Parathyroid adenoma (tissue), 2 donors: Measurements from ENCODE around the gene FRMD1.

Source experiments
- H2AFZ ChIP-seq: fragments of 300-600 bp; sonication (generic); one replicate; pipeline ENCODE4 v1.7.0; 2017; ENCODE audit warnings: antibody characterized with exemption, mild to moderate bottlenecking
- H3K27ac ChIP-seq: fragments of 300-600 bp; sonication (generic); one replicate; pipeline ENCODE4 v1.7.0; 2017
- H3K27me3 ChIP-seq: fragments of 300-600 bp; sonication (generic); one replicate; pipeline ENCODE4 v1.7.0; 2017; ENCODE audit warnings: low read length; ENCODE audit not compliant: control insufficient read depth, insufficient read depth
- H3K36me3 ChIP-seq: fragments of 300-600 bp; sonication (generic); one replicate; pipeline ENCODE4 v1.7.0; 2017; ENCODE audit warnings: low read length; ENCODE audit not compliant: control insufficient read depth, insufficient read depth
- H3K4me1 ChIP-seq: fragments of 300-600 bp; sonication (generic); one replicate; pipeline ENCODE4 v1.7.0; 2017; ENCODE audit warnings: control low read depth
- H3K4me2 ChIP-seq: fragments of 300-600 bp; sonication (generic); one replicate; pipeline ENCODE4 v1.7.0; 2017; ENCODE audit warnings: low read length
- H3K4me3 ChIP-seq: fragments of 300-600 bp; sonication (generic); one replicate; pipeline ENCODE4 v1.7.0; 2017; ENCODE audit warnings: low read depth, low read length
- H3K79me2 ChIP-seq: fragments of 300-600 bp; sonication (generic); one replicate; pipeline ENCODE4 v1.7.0; 2017; ENCODE audit warnings: control low read depth
- H3K9ac ChIP-seq: fragments of 300-600 bp; sonication (generic); one replicate; pipeline ENCODE4 v1.7.0; 2017; ENCODE audit warnings: mild to moderate bottlenecking
- H3K9me3 ChIP-seq: fragments of 300-600 bp; sonication (generic); one replicate; pipeline ENCODE4 v1.7.0; 2017; ENCODE audit warnings: low read length; ENCODE audit not compliant: control insufficient read depth
- TF ChIP-seq, protein P1 (sequence below): fragments of 300-600 bp; sonication (generic); IDR thresholded peaks from one replicate; pipeline ENCODE4 v1.7.0; 2017; ENCODE audit warnings: antibody characterized with exemption, mild to moderate bottlenecking
- donor health status: primary hyperparathyroidism.

The FRMD1 gene

DNA sequence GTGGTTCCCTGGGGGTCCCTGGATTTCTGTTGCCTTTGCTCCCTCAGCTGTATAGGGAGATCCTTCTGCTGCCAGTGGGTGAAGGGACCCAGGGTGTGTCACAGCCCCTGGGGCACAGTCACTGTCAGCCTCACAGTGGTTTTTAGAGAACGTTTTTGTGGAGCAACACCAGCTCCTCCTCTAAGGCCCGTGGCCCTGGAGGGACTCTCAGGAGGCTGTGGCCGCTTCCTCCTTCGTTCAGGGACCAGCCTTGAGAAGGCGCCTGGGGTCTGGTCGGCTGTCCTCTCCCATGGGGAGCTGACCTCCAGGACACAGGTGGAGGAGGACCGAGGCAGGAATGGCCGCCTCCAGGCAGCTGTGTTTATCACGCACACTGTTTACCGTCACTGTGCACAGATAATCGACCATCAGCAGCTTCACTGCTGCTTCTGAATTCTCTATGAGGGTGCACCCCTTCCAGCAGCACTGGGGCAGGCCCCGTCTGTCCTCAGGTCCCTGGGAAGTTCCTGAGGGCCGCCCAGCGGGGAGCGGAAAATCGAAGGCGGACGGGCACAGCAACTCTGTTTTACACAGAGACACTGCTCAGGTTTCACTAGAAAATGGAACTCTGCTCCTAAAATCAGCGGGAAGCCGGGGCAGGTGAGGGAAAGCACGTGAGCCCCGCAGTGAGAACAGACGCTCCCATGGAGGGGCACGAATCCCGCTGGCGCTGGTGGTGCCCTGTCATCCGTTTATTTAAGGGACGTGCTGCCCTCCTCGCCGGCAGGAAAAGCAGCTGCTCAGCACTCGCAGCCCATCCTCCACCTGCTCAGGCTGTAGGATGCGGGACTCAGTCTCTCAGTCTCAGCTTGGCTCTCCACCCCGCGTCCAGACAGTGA, 10.4 kb upstream of the FRMD1 start:
- Histone ChIP-seq H3K9ac (no peak overlapping the region), H2AFZ (no peak overlapping the region), H3K27ac (no peak overlapping the region), H3K4me1 (no peaks in the 10 kb centered on the region), H3K4me3 (no peak overlapping the region), H3K79me2 (no peaks in the 10 kb centered on the region), H3K4me2 (no peak overlapping the region), H3K27me3 (no peaks in the 10 kb centered on the region), H3K9me3 (no peaks in the 10 kb centered on the region), H3K36me3 (no peaks in the 10 kb centered on the region)
- TF ChIP-seq, protein P1, sequence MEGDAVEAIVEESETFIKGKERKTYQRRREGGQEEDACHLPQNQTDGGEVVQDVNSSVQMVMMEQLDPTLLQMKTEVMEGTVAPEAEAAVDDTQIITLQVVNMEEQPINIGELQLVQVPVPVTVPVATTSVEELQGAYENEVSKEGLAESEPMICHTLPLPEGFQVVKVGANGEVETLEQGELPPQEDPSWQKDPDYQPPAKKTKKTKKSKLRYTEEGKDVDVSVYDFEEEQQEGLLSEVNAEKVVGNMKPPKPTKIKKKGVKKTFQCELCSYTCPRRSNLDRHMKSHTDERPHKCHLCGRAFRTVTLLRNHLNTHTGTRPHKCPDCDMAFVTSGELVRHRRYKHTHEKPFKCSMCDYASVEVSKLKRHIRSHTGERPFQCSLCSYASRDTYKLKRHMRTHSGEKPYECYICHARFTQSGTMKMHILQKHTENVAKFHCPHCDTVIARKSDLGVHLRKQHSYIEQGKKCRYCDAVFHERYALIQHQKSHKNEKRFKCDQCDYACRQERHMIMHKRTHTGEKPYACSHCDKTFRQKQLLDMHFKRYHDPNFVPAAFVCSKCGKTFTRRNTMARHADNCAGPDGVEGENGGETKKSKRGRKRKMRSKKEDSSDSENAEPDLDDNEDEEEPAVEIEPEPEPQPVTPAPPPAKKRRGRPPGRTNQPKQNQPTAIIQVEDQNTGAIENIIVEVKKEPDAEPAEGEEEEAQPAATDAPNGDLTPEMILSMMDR: no peak

DNA sequence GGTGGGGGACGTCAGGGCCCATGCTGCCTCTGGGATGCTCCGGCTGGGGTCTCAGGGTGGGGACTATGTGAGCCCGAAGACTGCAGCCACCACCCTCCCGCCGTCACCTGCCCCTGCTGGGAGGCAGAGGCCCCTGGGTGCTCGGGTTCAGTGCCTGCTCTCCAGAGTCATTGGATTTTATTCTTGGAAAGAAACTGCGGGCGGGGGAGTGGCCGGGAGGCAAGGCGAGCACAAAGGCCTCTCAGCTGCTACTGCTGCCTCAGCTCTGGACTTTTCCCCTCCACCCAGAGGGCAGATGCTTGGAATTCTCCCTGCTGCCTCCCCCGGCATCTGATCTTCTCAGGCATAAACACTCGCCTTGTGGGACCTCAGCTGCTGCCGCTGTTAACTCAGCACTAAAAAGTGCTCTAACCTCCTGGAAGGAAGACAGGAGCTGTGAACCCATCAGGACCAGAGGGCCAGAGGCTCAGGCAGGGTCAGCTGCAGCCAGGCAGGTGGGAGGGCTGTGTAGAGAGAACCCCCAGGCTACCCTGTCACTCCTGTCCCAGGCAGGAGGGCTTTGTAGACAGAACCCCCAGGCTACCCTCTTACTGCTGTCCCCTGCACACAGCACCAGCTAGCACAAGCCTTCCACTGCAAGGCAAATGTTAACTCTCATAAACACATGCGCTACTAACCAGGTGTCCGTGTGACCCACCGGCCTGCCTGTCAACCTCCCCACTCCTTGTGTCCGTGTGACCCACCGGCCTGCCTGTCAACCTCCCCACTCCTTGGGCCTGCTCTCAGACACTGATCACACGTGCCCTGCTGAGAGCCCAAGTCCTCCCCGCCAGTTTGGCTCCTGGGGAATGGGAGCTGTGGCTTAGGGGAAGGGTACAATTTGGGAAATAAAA, 9.4 kb upstream of the FRMD1 start:
- no peak overlapping the region for H3K27ac ChIP-seq

DNA sequence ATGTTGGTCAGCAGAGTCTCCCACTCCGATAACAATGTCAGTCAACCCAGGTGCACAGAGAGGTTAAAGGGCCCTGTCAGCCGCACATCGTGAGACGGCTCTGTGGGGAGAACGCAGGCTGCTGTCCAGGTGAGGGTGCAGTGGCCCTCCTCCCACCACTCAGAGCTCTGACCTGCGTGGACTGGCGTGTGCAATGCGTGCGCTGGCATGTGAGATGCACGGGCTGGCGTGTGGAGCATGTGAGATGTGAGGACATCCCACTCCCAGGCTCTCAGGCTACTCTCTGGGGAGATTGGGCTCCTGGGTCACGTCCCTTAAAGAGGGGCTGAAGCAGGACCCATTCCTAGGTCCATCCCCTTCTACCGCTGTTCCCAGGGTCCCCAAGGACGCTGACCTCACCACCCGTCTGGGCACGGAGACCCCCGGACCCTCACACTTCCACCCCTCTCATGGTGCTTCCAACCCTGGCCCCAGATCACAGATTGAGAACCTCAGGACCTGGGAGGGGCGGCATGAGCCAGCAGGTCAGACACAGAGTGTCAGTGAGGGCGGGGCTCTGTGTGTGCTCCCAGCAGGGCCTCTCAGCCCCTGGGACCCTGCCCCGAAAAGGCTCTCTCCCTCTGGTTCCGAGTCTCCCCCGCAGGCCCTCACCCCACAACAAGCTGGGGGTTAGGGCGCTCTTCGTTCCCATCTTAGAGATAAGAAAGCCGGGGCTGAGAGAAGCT, 8.6 kb upstream of the FRMD1 start:
- TF ChIP-seq, protein P1: no peak
- Histone ChIP-seq H3K9ac (no peak overlapping the region), H3K27ac (no peak overlapping the region), H3K79me2 (no peaks in the 10 kb centered on the region), H2AFZ (no peak overlapping the region), H3K9me3 (no peaks in the 10 kb centered on the region), H3K4me1 (no peaks in the 10 kb centered on the region), H3K4me3 (no peak overlapping the region), H3K36me3 (no peaks in the 10 kb centered on the region), H3K4me2 (no peak overlapping the region), H3K27me3 (no peaks in the 10 kb centered on the region)

More for the DNA sequence above, 9.4 kb upstream of the FRMD1 start:
- H3K4me2 ChIP-seq: no peak overlapping the region
- H3K36me3 ChIP-seq: no peaks in the 10 kb centered on the region
- H3K27me3 ChIP-seq: no peaks in the 10 kb centered on the region
- H3K4me1 ChIP-seq: no peaks in the 10 kb centered on the region
- H3K9ac ChIP-seq: no peak overlapping the region
- H3K79me2 ChIP-seq: no peaks in the 10 kb centered on the region
- H3K9me3 ChIP-seq: no peaks in the 10 kb centered on the region
- no peak overlapping the region for H2AFZ ChIP-seq
- no peak overlapping the region for H3K4me3 ChIP-seq
- TF ChIP-seq, protein P1: no peak

DNA sequence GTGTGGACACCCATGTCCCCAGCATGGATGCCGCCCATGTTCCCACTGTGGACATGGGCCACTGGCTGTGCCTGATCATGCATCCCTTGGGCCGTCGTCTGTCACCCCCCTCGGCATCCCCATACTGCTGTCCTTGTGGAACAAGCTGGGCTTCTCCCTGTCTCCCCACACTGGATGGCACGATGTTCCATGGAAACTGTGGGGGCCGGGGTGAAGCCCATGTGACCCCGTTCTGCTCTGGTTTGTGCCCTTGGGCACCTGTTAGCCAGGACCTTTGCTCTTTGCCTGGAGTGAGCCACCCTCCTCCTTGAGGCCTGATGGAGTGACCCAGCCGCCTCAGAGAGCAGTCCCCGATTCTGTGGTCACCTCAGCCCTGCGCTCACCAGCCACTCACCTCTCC, 7.6 kb upstream of the FRMD1 start:
- TF ChIP-seq, protein P1: no peak
- no peak overlapping the region for H3K9ac ChIP-seq
- H3K9me3 ChIP-seq: no peaks in the 10 kb centered on the region
- H3K4me1 ChIP-seq: no peaks in the 10 kb centered on the region
- H3K4me3 ChIP-seq: no peak overlapping the region
- H3K4me2 ChIP-seq: no peak overlapping the region
- no peak overlapping the region for H3K27ac ChIP-seq
- H3K27me3 ChIP-seq: no peaks in the 10 kb centered on the region
- no peaks in the 10 kb centered on the region for H3K79me2 ChIP-seq
- H3K36me3 ChIP-seq: no peaks in the 10 kb centered on the region
- no peak overlapping the region for H2AFZ ChIP-seq
